ENCODE results near the gene C19orf18.
"Not testable (repeated sequence)": the region's sequence is repeated elsewhere in the genome, so short reads cannot be mapped to it uniquely, and the experiment has no call there.

The C19orf18 gene

DNA sequence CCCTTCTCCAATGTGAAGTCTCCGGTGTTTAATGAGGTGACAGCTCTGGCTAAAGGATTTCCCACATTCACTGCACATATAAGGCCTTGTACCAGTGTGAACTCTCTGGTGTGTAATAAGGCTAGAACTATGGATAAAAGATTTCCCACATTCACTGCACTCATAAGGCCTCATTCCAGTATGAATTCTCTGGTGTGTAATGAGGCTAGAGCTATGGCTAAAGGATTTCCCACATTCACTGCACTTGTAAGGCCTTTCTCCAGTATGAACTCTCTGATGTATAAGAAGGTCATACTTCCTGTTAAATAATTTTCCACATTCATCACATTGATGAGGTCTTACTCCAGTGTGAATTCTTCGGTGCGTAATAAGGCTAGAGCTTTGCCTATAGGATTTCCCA is 32.7 kb downstream of the C19orf18 start:
- TF ChIP-seq, protein P1, sequence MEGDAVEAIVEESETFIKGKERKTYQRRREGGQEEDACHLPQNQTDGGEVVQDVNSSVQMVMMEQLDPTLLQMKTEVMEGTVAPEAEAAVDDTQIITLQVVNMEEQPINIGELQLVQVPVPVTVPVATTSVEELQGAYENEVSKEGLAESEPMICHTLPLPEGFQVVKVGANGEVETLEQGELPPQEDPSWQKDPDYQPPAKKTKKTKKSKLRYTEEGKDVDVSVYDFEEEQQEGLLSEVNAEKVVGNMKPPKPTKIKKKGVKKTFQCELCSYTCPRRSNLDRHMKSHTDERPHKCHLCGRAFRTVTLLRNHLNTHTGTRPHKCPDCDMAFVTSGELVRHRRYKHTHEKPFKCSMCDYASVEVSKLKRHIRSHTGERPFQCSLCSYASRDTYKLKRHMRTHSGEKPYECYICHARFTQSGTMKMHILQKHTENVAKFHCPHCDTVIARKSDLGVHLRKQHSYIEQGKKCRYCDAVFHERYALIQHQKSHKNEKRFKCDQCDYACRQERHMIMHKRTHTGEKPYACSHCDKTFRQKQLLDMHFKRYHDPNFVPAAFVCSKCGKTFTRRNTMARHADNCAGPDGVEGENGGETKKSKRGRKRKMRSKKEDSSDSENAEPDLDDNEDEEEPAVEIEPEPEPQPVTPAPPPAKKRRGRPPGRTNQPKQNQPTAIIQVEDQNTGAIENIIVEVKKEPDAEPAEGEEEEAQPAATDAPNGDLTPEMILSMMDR (IDR thresholded peaks at IDR 0.05): no peak
- Mint-ChIP-seq H3K36me3 (ENCODE audit: low read depth) (peaks cover 100% of the 10 kb centered on the region), H3K9me3 (peaks cover 99% of the 10 kb centered on the region), H3K4me3 (no peak overlapping the region), H3K27me3 (ENCODE audit: low read depth, poor library complexity) (no peaks in the 10 kb centered on the region), H3K27ac (no peak overlapping the region), H3K4me1 (peaks cover 9% of the 10 kb centered on the region)
- no peak for DNase-seq

DNA sequence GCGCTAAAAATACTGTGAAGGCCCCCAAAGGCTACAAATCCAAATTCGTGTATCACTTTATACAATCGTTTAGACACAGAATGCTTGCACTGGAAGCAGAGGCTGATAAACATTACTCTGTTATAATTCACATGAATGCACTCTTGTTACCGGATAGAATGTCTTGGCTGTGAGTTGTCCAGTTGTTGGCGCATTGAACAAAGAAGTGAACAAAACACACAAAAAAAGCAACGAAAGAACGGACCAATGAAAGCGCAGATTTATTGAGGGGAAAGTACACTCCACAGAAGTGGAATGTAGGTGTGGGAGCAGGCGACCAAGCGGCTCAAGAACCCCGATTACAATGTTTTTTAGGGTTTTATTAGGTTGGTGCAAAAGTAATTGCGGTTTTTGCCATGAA is 38.6 kb downstream of the C19orf18 start:
- H3K4me3 Mint-ChIP-seq: peak overlapping the region; percentile 99
- peaks cover 11% of the 10 kb centered on the region for H3K4me1 Mint-ChIP-seq
- H3K27me3 Mint-ChIP-seq (ENCODE audit: low read depth, poor library complexity): peaks cover 7% of the 10 kb centered on the region
- TF ChIP-seq, protein P1 (IDR thresholded peaks at IDR 0.05): no peak
- H3K9me3 Mint-ChIP-seq: peaks cover 100% of the 10 kb centered on the region
- DNase-seq: no peak
- H3K36me3 Mint-ChIP-seq (ENCODE audit: low read depth): peaks cover 100% of the 10 kb centered on the region
- no peak overlapping the region for H3K27ac Mint-ChIP-seq

DNA sequence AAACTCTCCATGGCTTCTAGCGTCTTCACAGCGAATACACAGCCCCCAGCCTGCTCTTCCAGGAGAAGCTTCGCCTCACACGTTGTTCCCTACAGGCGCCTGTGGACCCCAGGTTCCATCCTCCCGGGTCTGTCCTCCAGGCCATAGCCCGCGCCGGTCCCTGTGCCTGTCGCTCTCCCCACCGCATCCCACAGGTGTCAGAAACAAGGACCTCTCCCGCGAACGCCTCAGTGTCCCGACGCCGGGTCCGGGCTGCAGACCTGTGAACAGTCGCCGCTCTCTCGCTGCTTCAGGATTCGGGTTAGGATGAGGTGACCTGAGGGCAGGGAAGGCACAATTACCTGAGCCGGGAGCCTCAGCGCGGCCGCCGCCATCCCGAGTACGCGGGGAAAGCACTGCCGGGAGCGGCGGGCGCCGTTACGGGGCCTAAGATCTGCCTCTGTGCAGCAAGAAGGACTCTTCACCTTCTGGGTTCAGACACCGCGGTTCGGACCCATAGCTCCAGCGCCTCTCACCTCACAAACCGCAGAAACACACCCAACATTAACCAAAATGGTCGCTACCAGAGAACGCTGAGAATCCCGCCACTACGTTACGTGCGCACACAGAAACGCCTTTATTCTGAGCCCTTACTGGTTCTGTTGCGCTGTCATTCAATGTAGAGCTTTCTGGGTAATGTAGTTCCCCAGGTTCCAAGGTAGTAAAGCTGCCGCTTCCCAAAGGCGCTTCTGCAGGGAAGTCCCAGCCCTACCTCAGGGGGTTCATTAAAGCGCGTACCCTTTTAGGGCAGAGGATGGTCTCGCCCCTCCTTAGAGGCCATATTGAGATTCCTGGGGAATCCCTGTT is 39.3 kb downstream of the C19orf18 start, which contains the start of gene ZNF418:
Gene ZNF418 (minus strand): TSS at position 583 of the 846 bp plus-strand sequence. CDS start 1,580 bp downstream, outside the sequence.
- H3K9me3 Mint-ChIP-seq: peaks cover 100% of the 10 kb centered on the region
- peaks cover 11% of the 10 kb centered on the region for H3K4me1 Mint-ChIP-seq
- peak; percentile 56 for DNase-seq

DNA sequence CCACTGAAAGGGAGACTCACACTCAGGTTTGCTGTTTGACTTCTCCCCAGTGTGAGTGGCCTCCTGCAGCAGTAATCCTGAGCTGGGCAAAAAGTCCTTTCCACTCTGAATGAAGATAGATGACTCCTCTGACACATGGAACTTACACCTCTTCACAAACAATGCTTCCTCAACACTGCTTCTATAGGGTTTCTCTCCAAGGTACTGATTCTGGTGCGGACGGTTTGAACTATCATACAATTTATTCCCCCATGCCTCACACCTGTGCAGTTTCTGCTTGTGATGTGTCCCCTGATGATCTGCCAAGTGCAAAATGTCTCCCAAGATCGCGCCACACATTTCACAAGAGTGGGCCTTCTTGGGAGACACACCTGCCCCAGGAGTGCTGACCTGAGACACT is 46.7 kb downstream of the C19orf18 start:
- H3K36me3 Mint-ChIP-seq (ENCODE audit: low read depth): peaks cover 99% of the 10 kb centered on the region
- no peaks in the 10 kb centered on the region for H3K4me1 Mint-ChIP-seq
- peaks cover 12% of the 10 kb centered on the region for H3K27me3 Mint-ChIP-seq (ENCODE audit: low read depth, poor library complexity)
- peaks cover 98% of the 10 kb centered on the region for H3K9me3 Mint-ChIP-seq
- no peak overlapping the region for H3K27ac Mint-ChIP-seq
- no peak for DNase-seq
- TF ChIP-seq, protein P1 (IDR thresholded peaks at IDR 0.05): no peak
- no peak overlapping the region for H3K4me3 Mint-ChIP-seq

More for the DNA sequence above, 39.3 kb downstream of the C19orf18 start, which contains the start of gene ZNF418:
- Mint-ChIP-seq H3K27ac (peak within 1 kb of the TSS; percentile 96), H3K27me3 (ENCODE audit: low read depth, poor library complexity) (peaks cover 7% of the 10 kb centered on the region), H3K4me3 (peak within 1 kb of the TSS; percentile 99), H3K36me3 (ENCODE audit: low read depth) (peaks cover 100% of the 10 kb centered on the region)
- TF ChIP-seq, protein P1 (IDR thresholded peaks at IDR 0.05): no peak

DNA sequence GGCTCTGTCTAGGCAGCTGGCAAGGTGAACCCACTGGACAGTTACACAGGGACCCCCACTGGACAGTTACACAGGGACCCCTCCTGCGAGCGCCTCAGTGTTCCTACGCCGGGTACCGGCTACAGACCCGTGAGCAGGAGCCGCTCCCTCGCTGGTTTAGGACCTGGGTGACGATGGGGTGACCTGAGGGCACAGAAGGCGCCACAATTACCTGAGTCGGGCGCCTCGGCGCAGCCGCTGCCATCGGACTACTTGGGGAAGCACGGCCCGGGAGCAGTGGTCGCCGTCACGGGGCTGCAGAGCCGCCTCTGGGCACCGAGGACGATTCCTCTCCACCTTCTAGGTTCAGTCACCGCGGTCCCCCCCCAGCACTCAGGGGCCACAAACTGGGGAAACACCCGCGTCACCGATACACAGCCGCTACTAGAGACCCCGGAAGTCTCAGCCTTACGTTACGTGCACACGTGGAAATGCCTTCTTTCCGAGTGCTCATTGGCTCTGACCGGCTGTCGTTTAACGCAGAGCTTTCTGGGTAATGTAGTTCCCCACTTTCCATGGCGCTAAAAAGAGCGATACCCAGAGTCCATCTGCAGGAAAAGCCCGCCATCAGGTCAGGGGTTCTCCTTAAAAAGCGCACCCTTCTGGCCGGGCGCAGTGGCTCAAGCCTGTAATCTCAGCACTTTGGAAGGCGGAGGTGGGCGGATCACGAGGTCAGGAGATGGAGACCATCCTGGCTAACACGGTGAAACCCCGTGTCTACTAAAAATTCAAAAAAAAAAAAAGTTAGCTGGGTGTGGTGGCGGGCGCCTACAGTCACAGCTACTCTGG is 58.0 kb downstream of the C19orf18 start, which contains the start of gene ZNF417:
Gene ZNF417 (minus strand): TSS at position 425 of the 828 bp plus-strand sequence. CDS start 181 bp downstream, at position 244.
- DNase-seq: peak; percentile 78
- Mint-ChIP-seq H3K4me1 (peaks cover 30% of the 10 kb centered on the region), H3K36me3 (ENCODE audit: low read depth) (peaks cover 90% of the 10 kb centered on the region)

DNA sequence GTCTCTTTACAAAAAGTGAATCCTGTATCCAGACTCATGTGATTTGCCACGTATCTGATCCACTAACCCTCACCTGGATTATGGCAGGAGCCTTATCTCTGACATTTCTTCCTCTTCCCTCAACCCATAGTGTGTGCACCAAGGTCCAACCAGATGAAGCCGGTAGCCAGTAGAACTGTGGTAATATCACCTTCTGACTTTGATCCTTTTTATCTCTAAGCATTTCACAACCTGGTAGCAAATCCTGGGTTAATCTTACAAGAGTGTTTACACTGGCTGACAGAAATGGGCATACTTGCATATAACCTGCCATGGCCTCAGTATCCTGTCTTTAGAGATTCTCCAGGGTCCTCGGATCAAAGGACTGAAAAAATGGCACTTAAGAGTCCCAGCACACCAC is 59.8 kb downstream of the C19orf18 start:
- peaks cover 30% of the 10 kb centered on the region for H3K4me1 Mint-ChIP-seq
- DNase-seq: no peak
- no peak overlapping the region for H3K27ac Mint-ChIP-seq
- H3K4me3 Mint-ChIP-seq: peak overlapping the region; percentile 67
- peaks cover 89% of the 10 kb centered on the region for H3K36me3 Mint-ChIP-seq (ENCODE audit: low read depth)
- TF ChIP-seq, protein P1 (IDR thresholded peaks at IDR 0.05): no peak
- peaks cover 3% of the 10 kb centered on the region for H3K27me3 Mint-ChIP-seq (ENCODE audit: low read depth, poor library complexity)
- peaks cover 55% of the 10 kb centered on the region for H3K9me3 Mint-ChIP-seq

More for the DNA sequence above, 58.0 kb downstream of the C19orf18 start, which contains the start of gene ZNF417:
- H3K27ac Mint-ChIP-seq: peak within 1 kb of the TSS; percentile 92
- H3K27me3 Mint-ChIP-seq (ENCODE audit: low read depth, poor library complexity): not testable (repeated sequence)
- peak within 1 kb of the TSS; percentile 93 for H3K4me3 Mint-ChIP-seq
- peaks cover 65% of the 10 kb centered on the region for H3K9me3 Mint-ChIP-seq
